IMR-90 (cell line): ENCODE data around the gene LAMB1. TPM values are rescaled to one million over a fixed set of nuclear protein-coding genes. Genes with fewer than 3 reads are reported as not detected.

Experiments
- ATAC-seq: fragments of 200-7000 bp; cut with Tn5 transposase; 2 replicates; pipeline ENCODE4 v1.9.1; 2020; ENCODE audit warnings: low read depth, mild to moderate bottlenecking, moderate library complexity
- BruUV-seq: library from RNA; stranded (reverse); fragments of 400-500 nt; replicated peaks from 2 replicates; lab custom pipeline; 2021; lab: Mats Ljungman, UMichigan
- CTCF ChIA-PET: fragments of 300-600 bp; formaldehyde crosslinking; extraction: SDS; loops from one replicate; lab custom pipeline; 2021; ENCODE audit warnings: antibody characterized with exemption; lab: Yijun Ruan, JAX
- POLR2A ChIA-PET: fragments of 300-600 bp; sonication (Branson Sonifier 250); formaldehyde crosslinking; loops from one replicate; lab custom pipeline; 2022; ENCODE audit warnings: antibody characterized with exemption; ENCODE audit not compliant: unreplicated experiment; lab: Charles Lee
- DNase-seq: peaks from one replicate; pipeline ENCODE4 v3.0.0; 2013
- H2AFZ ChIP-seq: replicated peaks from 2 replicates; pipeline ENCODE3; 2013; ENCODE audit warnings: low read length, mild to moderate bottlenecking; ENCODE audit not compliant: poor library complexity
- H2AK5ac ChIP-seq: 2 replicates; pipeline ENCODE4 v1.6.1; 2013; ENCODE audit warnings: low read depth, low read length, inconsistent platforms
- H2AK9ac ChIP-seq: replicated peaks from 2 replicates; pipeline ENCODE3; 2013; ENCODE audit warnings: mild to moderate bottlenecking, low read depth, low read length, moderate library complexity; ENCODE audit not compliant: poor library complexity
- H2BK120ac ChIP-seq: 2 replicates; pipeline ENCODE4 v1.6.1; 2013; ENCODE audit warnings: low read depth, low read length, inconsistent platforms
- H2BK15ac ChIP-seq: 3 replicates; pipeline ENCODE4 v1.6.1; 2013; ENCODE audit warnings: low read depth, low read length, inconsistent platforms
- H2BK20ac ChIP-seq: 2 replicates; pipeline ENCODE4 v1.6.1; 2013; ENCODE audit warnings: low read depth, mild to moderate bottlenecking, inconsistent platforms, low read length, moderate library complexity
- H2BK5ac ChIP-seq: 2 replicates; pipeline ENCODE4 v1.6.1; 2013; ENCODE audit warnings: mild to moderate bottlenecking, low read depth, low read length, inconsistent platforms; ENCODE audit not compliant: poor library complexity, severe bottlenecking
- H3K14ac ChIP-seq: replicated peaks from 2 replicates; pipeline ENCODE4 v1.6.1; 2013; ENCODE audit warnings: low read depth, low read length, inconsistent platforms
- H3K18ac ChIP-seq: 2 replicates; pipeline ENCODE4 v1.6.1; 2013; ENCODE audit warnings: low read depth, low read length, control low read depth
- H3K23ac ChIP-seq: 2 replicates; pipeline ENCODE4 v1.6.1; 2013; ENCODE audit warnings: low read depth, low read length, inconsistent platforms
- H3K27ac ChIP-seq: 2 replicates; pipeline ENCODE4 v1.5.1; 2013; ENCODE audit warnings: mild to moderate bottlenecking, control low read depth, low read length; ENCODE audit not compliant: insufficient read depth
- H3K27me3 ChIP-seq: 2 replicates; pipeline ENCODE4 v1.6.1; 2013; ENCODE audit warnings: low read length; ENCODE audit not compliant: control insufficient read depth, insufficient read depth
- H3K36me3 ChIP-seq: 2 replicates; pipeline ENCODE4 v1.6.1; 2013; ENCODE audit warnings: low read length, mixed read lengths; ENCODE audit not compliant: control insufficient read depth, insufficient read depth
- H3K4ac ChIP-seq: 2 replicates; pipeline ENCODE4 v1.6.1; 2013; ENCODE audit warnings: low read depth, low read length, inconsistent platforms
- H3K4me1 ChIP-seq: 2 replicates; pipeline ENCODE4 v1.6.1; 2013; ENCODE audit warnings: low read length, mixed read lengths; ENCODE audit not compliant: control insufficient read depth, insufficient read depth
- H3K4me2 ChIP-seq: 2 replicates; pipeline ENCODE4 v1.6.1; 2013; ENCODE audit warnings: low read depth, mild to moderate bottlenecking, control low read depth, low read length, moderate library complexity
- H3K4me3 ChIP-seq: 2 replicates; pipeline ENCODE4 v1.5.1; 2013; ENCODE audit warnings: low read depth, mild to moderate bottlenecking, control low read depth, low read length, moderate library complexity; ENCODE audit not compliant: insufficient read depth
- H3K56ac ChIP-seq: 2 replicates; pipeline ENCODE4 v1.6.1; 2013; ENCODE audit warnings: low read length, inconsistent platforms; ENCODE audit not compliant: insufficient read depth; ENCODE audit errors: extremely low read depth
- H3K79me1 ChIP-seq, 2 experiments: 2 replicates each; pipeline ENCODE4 v1.6.1; 2013; ENCODE audit warnings: low read length in 2 of 2, inconsistent platforms in 1 of 2, low read depth in 1 of 2
- H3K9ac ChIP-seq: 2 replicates; pipeline ENCODE4 v1.6.1; 2013; ENCODE audit warnings: low read depth, low read length, control low read depth
- H3K9me1 ChIP-seq: 2 replicates; pipeline ENCODE4 v1.6.1; 2013; ENCODE audit warnings: low read length, inconsistent platforms; ENCODE audit not compliant: insufficient read depth
- H3K9me3 ChIP-seq: 2 replicates; pipeline ENCODE4 v1.6.1; 2013; ENCODE audit warnings: low read length; ENCODE audit not compliant: control insufficient read depth, insufficient read depth
- H4K20me1 ChIP-seq: 2 replicates; pipeline ENCODE4 v1.6.1; 2013; ENCODE audit warnings: low read length, inconsistent platforms; ENCODE audit not compliant: insufficient read depth
- H4K5ac ChIP-seq: 2 replicates; pipeline ENCODE4 v1.6.1; 2013; ENCODE audit warnings: mild to moderate bottlenecking, low read depth, low read length, control low read depth
- H4K8ac ChIP-seq, 2 experiments: 2 replicates each; pipeline ENCODE4 v1.6.1; 2013; ENCODE audit warnings: low read depth in 2 of 2, low read length in 2 of 2, control low read depth in 1 of 2, inconsistent platforms in 1 of 2
- H4K91ac ChIP-seq: 2 replicates; pipeline ENCODE4 v1.6.1; 2013; ENCODE audit warnings: low read depth, low read length, inconsistent platforms; ENCODE audit not compliant: insufficient read depth
- CTCF ChIP-seq: conservative IDR thresholded peaks from 2 replicates; pipeline ENCODE4 v1.5.1; 2012; ENCODE audit warnings: mild to moderate bottlenecking, low read depth, low read length, improper control_type of control experiment
- MAFK ChIP-seq: IDR thresholded peaks from 2 replicates; pipeline ENCODE4 v1.6.1; 2012; ENCODE audit warnings: low read depth, low read length, improper control_type of control experiment
- RAD21 ChIP-seq: IDR thresholded peaks from 2 replicates; pipeline ENCODE4 v1.6.1; 2012; ENCODE audit warnings: low read length, improper control_type of control experiment
- RFX5 ChIP-seq: IDR thresholded peaks from 2 replicates; pipeline ENCODE4 v1.8.0; 2012; ENCODE audit warnings: low read depth, mild to moderate bottlenecking, low read length, moderate library complexity
- SMC3 ChIP-seq: fragments of 150-350 bp; IDR thresholded peaks from 2 replicates; pipeline ENCODE4 v1.6.1; 2016; ENCODE audit warnings: low read depth, mild to moderate bottlenecking, antibody characterized with exemption, low read length, moderate library complexity
- WGBS, 2 experiments: methylation state at CpG; one replicate each; pipeline versions ENCODE4 v1.1.5 to v1.1.7; 2013; ENCODE audit warnings: missing lambda C conversion rate in 2 of 2; ENCODE audit not compliant: insufficient read length in 1 of 2; ENCODE audit errors: extremely low coverage in 2 of 2; 5-methylcytosine and 5-hydroxymethylcytosine counted together
- dilution Hi-C: fragments of 300-500 bp; cut with HindIII; formaldehyde crosslinking; loops from one replicate; pipeline ENCODE4 v1.14.3; 2018; ENCODE audit warnings: low sequenced_read_pairs; ENCODE audit not compliant: unreplicated experiment
- in situ Hi-C: fragments of 300-500 bp; cut with MboI; formaldehyde crosslinking; loops from 3 replicates; pipeline ENCODE4 v1.14.3; 2019; ENCODE audit warnings: low sequenced_read_pairs, inconsistent platforms, mixed read lengths
- intact Hi-C: fragments of 100-400 bp; cut with micrococcal nuclease; formaldehyde crosslinking; loops from 2 replicates; pipeline ENCODE4 v1.10.0; 2022
- polyA plus RNA-seq, 3 experiments: library from polyadenylated mRNA; depleted of rRNA; stranded (reverse); fragments of >200 nt; gene quantifications; 2 replicates each; pipeline ENCODE4 v1.2.3, GENCODE V29; 2012; ENCODE audit warnings: low replicate concordance in 1 of 3
- total RNA-seq: library from RNA; depleted of rRNA; stranded (reverse); fragments of >200 nt; gene quantifications from 2 replicates; pipeline ENCODE4 v1.2.3, GENCODE V29; 2012

LAMB1 gene
- total and polyA plus RNA-seq, 2 of the 4 experiments (the other 2 are of a cell fraction) = 114 to 117 TPM

- ChIA-PET POLR2A (interaction anchor here (0.5 to 0.9 kb wide), 2 partner anchors 112 to 572 kb away, joined by 3 to 5 read pairs; no protein-coding TSS in a partner anchor), CTCF (interaction anchor here (1.1 to 1.6 kb wide), 2 partner anchors 13 to 16 kb away, joined by 3 read pairs; no protein-coding TSS in a partner anchor)
- Histone ChIP-seq H3K4me3 (peak overlapping the region; percentile 88), H3K23ac (peak overlapping the region; percentile 98), H2AFZ (peak overlapping the region; percentile 88), H3K18ac (peak overlapping the region; percentile 19; the same call in 1 of the 2 replicates), H3K9ac (peak overlapping the region; percentile 94), H3K4ac (peak overlapping the region; percentile 94), H2BK15ac (0 out of 3 replicates have a peak overlapping the region, but pooled peaks have one; percentile 4), H4K20me1 (peaks cover 14% of the 10 kb centered on the region; the same call in 1 of the 2 replicates), H2BK20ac (peak overlapping the region; percentile 41; the same call in 1 of the 2 replicates), H3K9me3 (no peaks in the 10 kb centered on the region), H3K36me3 (peaks cover 30% of the 10 kb centered on the region), H3K4me1 (peaks cover 22% of the 10 kb centered on the region), H2BK120ac (peak overlapping the region; percentile 90), H2AK5ac (peak overlapping the region; percentile 65), H4K8ac (peak overlapping the region; percentile 89 to 91; a peak in 2 of 4 replicates), H3K14ac (peak overlapping the region; percentile 96), H3K9me1 (peaks cover 12% of the 10 kb centered on the region), H2BK5ac (peak overlapping the region; percentile 47), H3K27me3 (no peaks in the 10 kb centered on the region), H3K27ac (peak overlapping the region; percentile 93), H4K91ac (peak overlapping the region; percentile 90), H3K4me2 (peak overlapping the region; percentile 86), H3K56ac (peak overlapping the region; percentile 89; the same call in 1 of the 2 replicates), H4K5ac (no peak overlapping the region), H3K79me1 (peaks cover 20 to 48% of the 10 kb centered on the region in 2 experiments), H2AK9ac (peak overlapping the region; percentile 70)
- dilution Hi-C loops = loop anchor here (25.0 kb wide), 1 partner anchor 136 kb away; the partner anchor contains the start of gene LAMB4
- in situ Hi-C loops = loop anchor here (5.0 kb wide), 1 partner anchor 136 kb away; no protein-coding TSS in a partner anchor
- WGBS, 2 experiments = 4% methylated on average over 23 of the region's 37 CpGs; no CpG with 5 or more reads in 1 of the 2 experiments
- ATAC-seq (peak; percentile 22), DNase-seq (peak; percentile 30)
- TF ChIP-seq MAFK (no peak), SMC3 (0 out of 2 replicates have a peak, but pooled peaks have one; percentile 5), CTCF (peak; percentile 17; the same call in 1 of the 2 replicates), RAD21 (no peak), RFX5 (no peak)
- intact Hi-C loops = loop anchor here (5.0 kb wide), 1 partner anchor 96 kb away; no protein-coding TSS in a partner anchor
- no TSS peak for BruUV-seq
Measured at GRCh38 chr7:108000875-108001763, 1.8 kb downstream of the LAMB1 start.
